B cell (primary cell): Measurements from ENCODE around the gene SOX9.

Source experiments
- EZH2 ChIP-seq: IDR thresholded peaks from 2 replicates; pipeline ENCODE4 v1.6.1; 2012; ENCODE audit warnings: borderline replicate concordance, low read depth, mild to moderate bottlenecking, moderate library complexity, low read length; ENCODE audit not compliant: insufficient read depth, poor library complexity, severe bottlenecking
- TF ChIP-seq, protein P1 (sequence below): fragments of 200-600 bp; IDR thresholded peaks from one replicate; pipeline ENCODE4 v1.8.0; 2022; ENCODE audit warnings: antibody characterized with exemption, mild to moderate bottlenecking

- TF ChIP-seq EZH2, result no peak
- TF ChIP-seq, protein P1, sequence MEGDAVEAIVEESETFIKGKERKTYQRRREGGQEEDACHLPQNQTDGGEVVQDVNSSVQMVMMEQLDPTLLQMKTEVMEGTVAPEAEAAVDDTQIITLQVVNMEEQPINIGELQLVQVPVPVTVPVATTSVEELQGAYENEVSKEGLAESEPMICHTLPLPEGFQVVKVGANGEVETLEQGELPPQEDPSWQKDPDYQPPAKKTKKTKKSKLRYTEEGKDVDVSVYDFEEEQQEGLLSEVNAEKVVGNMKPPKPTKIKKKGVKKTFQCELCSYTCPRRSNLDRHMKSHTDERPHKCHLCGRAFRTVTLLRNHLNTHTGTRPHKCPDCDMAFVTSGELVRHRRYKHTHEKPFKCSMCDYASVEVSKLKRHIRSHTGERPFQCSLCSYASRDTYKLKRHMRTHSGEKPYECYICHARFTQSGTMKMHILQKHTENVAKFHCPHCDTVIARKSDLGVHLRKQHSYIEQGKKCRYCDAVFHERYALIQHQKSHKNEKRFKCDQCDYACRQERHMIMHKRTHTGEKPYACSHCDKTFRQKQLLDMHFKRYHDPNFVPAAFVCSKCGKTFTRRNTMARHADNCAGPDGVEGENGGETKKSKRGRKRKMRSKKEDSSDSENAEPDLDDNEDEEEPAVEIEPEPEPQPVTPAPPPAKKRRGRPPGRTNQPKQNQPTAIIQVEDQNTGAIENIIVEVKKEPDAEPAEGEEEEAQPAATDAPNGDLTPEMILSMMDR, result no peak
Observed at GRCh38 chr17:72125742-72126141, 4.9 kb downstream of the SOX9 start.
